ENCODE measurements around the gene CMIP. TPM values are rescaled to one million over a fixed set of nuclear protein-coding genes. Genes with fewer than 3 reads are reported as not detected.

Gene CMIP
- total RNA-seq, 2 donors from 2014 or later, result 30.1 to 95.1 TPM

GRCh38 chr16:81457326-81458133 is 12.9 kb downstream of the CMIP start:
- TF ChIP-seq POLR2A (IDR thresholded peaks at IDR 0.05) (no peak), POLR2AphosphoS5 (IDR thresholded peaks at IDR 0.05) (no peak), CTCF (IDR thresholded peaks at IDR 0.05) (no peak)
- intact Hi-C loops (cut with DNase I), result no loop called here
- no peak overlapping the region for H3K27ac ChIP-seq
- H3K27me3 ChIP-seq (replicated peaks; ENCODE audit: insufficient read depth), result no peaks in the 10 kb centered on the region
- 61% methylated on average over 17 of the region's 17 CpGs for WGBS
- H3K4me3 ChIP-seq, result no peak overlapping the region
- no peaks in the 10 kb centered on the region for H3K4me1 ChIP-seq (replicated peaks)
- no peak for DNase-seq (ENCODE audit: low spot score)
- no peaks in the 10 kb centered on the region for H3K9me3 ChIP-seq
- no peaks in the 10 kb centered on the region for H3K36me3 ChIP-seq

- 82% methylated on average over 8 of the region's 8 CpGs for WGBS
- H3K36me3 ChIP-seq, result no peaks in the 10 kb centered on the region
- H3K27ac ChIP-seq, result no peak overlapping the region
- no peaks in the 10 kb centered on the region for H3K4me1 ChIP-seq (replicated peaks)
- TF ChIP-seq CTCF (IDR thresholded peaks at IDR 0.05) (no peak), POLR2A (IDR thresholded peaks at IDR 0.05) (no peak), POLR2AphosphoS5 (IDR thresholded peaks at IDR 0.05) (no peak)
- no peak overlapping the region for H3K4me3 ChIP-seq
- DNase-seq (ENCODE audit: low spot score), result no peak
- no peaks in the 10 kb centered on the region for H3K9me3 ChIP-seq
- intact Hi-C loops (cut with DNase I), result no loop called here
- no peaks in the 10 kb centered on the region for H3K27me3 ChIP-seq (replicated peaks; ENCODE audit: insufficient read depth)
These were observed 13.6 kb downstream of the CMIP start for GRCh38 chr16:81458149-81458669.

- Histone ChIP-seq H3K27me3 (replicated peaks; ENCODE audit: insufficient read depth) (no peaks in the 10 kb centered on the region), H3K36me3 (no peaks in the 10 kb centered on the region), H3K4me1 (replicated peaks) (no peaks in the 10 kb centered on the region), H3K27ac (no peak overlapping the region), H3K4me3 (no peak overlapping the region), H3K9me3 (no peaks in the 10 kb centered on the region)
- intact Hi-C loops (cut with DNase I), result no loop called here
- TF ChIP-seq POLR2AphosphoS5 (IDR thresholded peaks at IDR 0.05) (no peak), CTCF (IDR thresholded peaks at IDR 0.05) (no peak), POLR2A (IDR thresholded peaks at IDR 0.05) (no peak)
- no peak for DNase-seq (ENCODE audit: low spot score)
- WGBS, result 92% methylated on average over 19 of the region's 19 CpGs
These were observed 14.4 kb downstream of the CMIP start for GRCh38 chr16:81458827-81459598.

GRCh38 chr16:81460075-81460474 is 15.5 kb downstream of the CMIP start:
- H3K27ac ChIP-seq, result no peak overlapping the region
- no peaks in the 10 kb centered on the region for H3K36me3 ChIP-seq
- H3K4me3 ChIP-seq, result no peak overlapping the region
- no peak for DNase-seq (ENCODE audit: low spot score)
- no peaks in the 10 kb centered on the region for H3K9me3 ChIP-seq
- intact Hi-C loops (cut with DNase I), result no loop called here
- TF ChIP-seq POLR2AphosphoS5 (IDR thresholded peaks at IDR 0.05) (no peak), POLR2A (IDR thresholded peaks at IDR 0.05) (no peak)
- H3K27me3 ChIP-seq (replicated peaks; ENCODE audit: insufficient read depth), result no peaks in the 10 kb centered on the region
- WGBS, result 39% methylated on average over 3 of the region's 3 CpGs
- no peaks in the 10 kb centered on the region for H3K4me1 ChIP-seq (replicated peaks)

GRCh38 chr16:81461243-81461642 is 16.6 kb downstream of the CMIP start:
- Histone ChIP-seq H3K36me3 (no peaks in the 10 kb centered on the region), H3K4me1 (replicated peaks) (no peaks in the 10 kb centered on the region), H3K27ac (no peak overlapping the region), H3K27me3 (replicated peaks; ENCODE audit: insufficient read depth) (no peaks in the 10 kb centered on the region), H3K4me3 (no peak overlapping the region), H3K9me3 (no peaks in the 10 kb centered on the region)
- DNase-seq (ENCODE audit: low spot score), result no peak
- intact Hi-C loops (cut with DNase I), result no loop called here
- TF ChIP-seq CTCF (IDR thresholded peaks at IDR 0.05), result no peak
- no peak for TF ChIP-seq POLR2A (IDR thresholded peaks at IDR 0.05)
- no peak for TF ChIP-seq POLR2AphosphoS5 (IDR thresholded peaks at IDR 0.05)
- WGBS, result 88% methylated on average over 4 of the region's 4 CpGs

Measured in prostate gland (tissue), 2 donors.